Stimulated activated memory B cell treated with anti-CD40 and anti-IgM and Interleukin-4, amounts not matched to agents 10 μg/mL and 1 μg/mL and 100 μg/mL, for 72 hours (primary cell): ENCODE data around the gene LRRC37B.

Source experiments
- ATAC-seq: fragments of 150-1000 bp; cut with Tn5 transposase; 2 replicates; pipeline ENCODE4 v1.10.0; 2021
- H3K27ac Mint-ChIP-seq: one replicate; pipeline ENCODE4 v1.8.0; 2022; ENCODE audit warnings: mild to moderate bottlenecking, mixed read lengths
- H3K27me3 Mint-ChIP-seq: one replicate; pipeline ENCODE4 v1.8.0; 2022; ENCODE audit warnings: mixed read lengths
- H3K36me3 Mint-ChIP-seq: one replicate; pipeline ENCODE4 v1.8.0; 2022; ENCODE audit warnings: mixed read lengths
- H3K4me1 Mint-ChIP-seq: one replicate; pipeline ENCODE4 v1.8.0; 2022; ENCODE audit warnings: mixed read lengths
- H3K4me3 Mint-ChIP-seq: one replicate; pipeline ENCODE4 v1.8.0; 2022; ENCODE audit warnings: mild to moderate bottlenecking, moderate library complexity, mixed read lengths
- H3K9me3 Mint-ChIP-seq: one replicate; pipeline ENCODE4 v1.8.0; 2022; ENCODE audit warnings: mixed read lengths

Gene LRRC37B

DNA sequence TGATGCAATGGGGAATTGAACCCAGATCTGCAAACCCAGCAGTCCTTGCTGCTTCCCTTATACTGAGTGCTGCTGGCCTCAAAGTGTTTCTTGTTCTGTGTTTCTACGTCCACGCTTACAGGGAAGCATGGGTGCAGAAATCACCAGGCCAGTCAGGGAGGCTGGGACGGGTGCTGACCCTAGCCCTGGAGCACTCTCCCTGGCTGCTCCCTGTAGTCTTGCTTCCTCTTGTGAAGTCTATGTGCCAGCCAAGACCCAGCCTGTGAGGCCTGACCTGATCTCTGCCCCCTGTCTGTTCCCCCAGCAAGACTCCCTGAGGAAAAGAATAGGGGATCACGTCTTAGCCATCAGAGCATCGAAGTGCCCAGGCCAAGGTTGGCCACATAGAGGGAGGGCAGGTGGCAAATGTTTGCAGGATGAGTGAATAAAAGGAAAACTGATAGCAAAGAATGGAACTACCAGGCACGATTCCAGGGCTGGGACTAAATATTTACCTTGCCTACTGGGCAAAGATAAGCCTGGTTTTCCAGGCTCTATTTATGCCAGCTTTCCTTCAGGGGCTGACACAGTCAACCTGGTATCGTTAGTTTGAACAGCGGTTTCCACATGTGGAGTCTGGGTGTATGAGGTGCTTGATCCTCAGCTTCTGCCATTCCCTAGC, 93.9 kb downstream of the LRRC37B start:
- ATAC-seq, result no peak
- H3K4me1 Mint-ChIP-seq, result no peaks in the 10 kb centered on the region
- H3K9me3 Mint-ChIP-seq, result no peaks in the 10 kb centered on the region
- H3K27ac Mint-ChIP-seq, result no peak overlapping the region
- no peaks in the 10 kb centered on the region for H3K36me3 Mint-ChIP-seq
- H3K27me3 Mint-ChIP-seq, result peaks cover 10% of the 10 kb centered on the region
- H3K4me3 Mint-ChIP-seq, result no peak overlapping the region

DNA sequence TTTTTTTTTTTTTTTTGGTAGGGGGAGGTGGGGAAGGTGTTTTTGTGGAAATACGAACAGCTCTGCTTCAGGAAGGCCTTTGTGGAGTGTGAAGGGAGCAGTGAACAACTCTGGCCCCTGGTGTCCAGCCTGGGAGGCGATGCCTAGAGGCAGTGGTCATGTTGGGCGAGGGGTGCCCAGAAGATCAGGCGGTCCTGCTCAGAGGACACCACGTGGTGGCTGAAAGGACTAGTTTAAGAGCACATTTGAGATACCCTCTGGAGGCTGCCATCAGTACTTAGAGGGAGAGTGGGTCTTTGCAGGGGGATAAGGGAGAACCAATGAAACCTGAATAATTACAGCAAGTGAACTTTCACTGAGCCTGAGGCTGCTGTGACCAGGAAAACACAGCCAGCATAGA, 95.0 kb downstream of the LRRC37B start:
- Mint-ChIP-seq H3K4me1 (no peaks in the 10 kb centered on the region), H3K4me3 (no peak overlapping the region), H3K36me3 (no peaks in the 10 kb centered on the region), H3K9me3 (no peaks in the 10 kb centered on the region), H3K27ac (no peak overlapping the region), H3K27me3 (peaks cover 10% of the 10 kb centered on the region)
- ATAC-seq, result no peak

DNA sequence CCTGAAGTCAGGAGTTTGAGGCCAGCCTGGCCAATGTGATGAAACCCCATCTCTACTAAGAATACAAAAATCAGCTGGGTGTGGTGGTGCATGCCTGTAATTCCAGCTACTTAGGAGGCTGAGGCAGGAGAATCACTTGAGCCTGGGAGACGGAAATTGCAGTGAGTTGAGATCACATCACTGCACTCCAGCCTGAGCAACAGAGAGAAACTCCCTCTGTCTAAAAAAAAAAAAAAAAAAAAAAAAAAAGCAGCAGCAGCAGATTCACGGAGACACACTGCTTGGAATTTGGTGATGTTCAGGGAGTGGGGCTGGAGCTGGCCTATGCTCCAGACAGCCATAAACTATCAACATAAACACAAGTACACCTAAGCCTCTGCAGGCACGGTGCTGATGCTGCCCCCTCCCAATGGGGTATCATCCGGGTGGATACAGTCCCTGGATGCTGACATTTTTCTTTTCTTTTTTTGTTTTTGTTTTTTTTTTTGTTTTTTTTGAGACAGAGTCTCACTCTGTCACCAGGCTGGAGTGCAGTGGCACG, 95.5 kb downstream of the LRRC37B start:
- no peak overlapping the region for H3K4me3 Mint-ChIP-seq
- no peaks in the 10 kb centered on the region for H3K36me3 Mint-ChIP-seq
- no peak for ATAC-seq
- H3K9me3 Mint-ChIP-seq, result no peaks in the 10 kb centered on the region
- H3K4me1 Mint-ChIP-seq, result no peaks in the 10 kb centered on the region
- no peak overlapping the region for H3K27ac Mint-ChIP-seq
- peaks cover 10% of the 10 kb centered on the region for H3K27me3 Mint-ChIP-seq
